Measurements from ENCODE around the gene R3HDM4.

Gene R3HDM4

GRCh38 chr19:872266-872951, 40.6 kb downstream of the R3HDM4 start:
- no peak for DNase-seq

- DNase-seq: no peak
Measured at GRCh38 chr19:871446-872265, 41.4 kb downstream of the R3HDM4 start.

GRCh38 chr19:870963-871401, 42.0 kb downstream of the R3HDM4 start:
- peak in 3 of 14 donors; percentile 4 to 21 (median 12) for DNase-seq

DNA sequence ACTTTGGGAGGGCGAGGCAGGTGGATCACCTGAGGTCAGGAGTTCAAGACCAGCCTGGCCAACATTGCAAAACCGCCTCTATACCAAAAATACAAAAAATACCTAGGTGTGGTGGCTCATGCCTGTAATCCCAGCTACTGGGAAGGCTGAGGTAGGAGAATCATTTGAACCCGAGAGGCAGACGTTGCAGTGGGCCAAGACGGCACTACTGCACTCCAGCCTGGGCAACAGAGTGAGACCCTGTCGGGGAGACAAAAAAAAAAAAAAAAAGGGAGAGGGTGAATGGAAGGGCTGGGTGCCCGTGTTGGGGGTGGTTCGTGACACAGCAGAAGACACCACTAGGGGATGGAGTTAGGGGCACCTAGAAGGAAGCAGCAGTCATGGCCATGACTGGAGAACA, 42.7 kb downstream of the R3HDM4 start:
- DNase-seq: no peak

GRCh38 chr19:869245-870177, 43.5 kb downstream of the R3HDM4 start:
- DNase-seq: no peak

- no peak for DNase-seq
Measured at GRCh38 chr19:868458-869244, 44.4 kb downstream of the R3HDM4 start.

DNA sequence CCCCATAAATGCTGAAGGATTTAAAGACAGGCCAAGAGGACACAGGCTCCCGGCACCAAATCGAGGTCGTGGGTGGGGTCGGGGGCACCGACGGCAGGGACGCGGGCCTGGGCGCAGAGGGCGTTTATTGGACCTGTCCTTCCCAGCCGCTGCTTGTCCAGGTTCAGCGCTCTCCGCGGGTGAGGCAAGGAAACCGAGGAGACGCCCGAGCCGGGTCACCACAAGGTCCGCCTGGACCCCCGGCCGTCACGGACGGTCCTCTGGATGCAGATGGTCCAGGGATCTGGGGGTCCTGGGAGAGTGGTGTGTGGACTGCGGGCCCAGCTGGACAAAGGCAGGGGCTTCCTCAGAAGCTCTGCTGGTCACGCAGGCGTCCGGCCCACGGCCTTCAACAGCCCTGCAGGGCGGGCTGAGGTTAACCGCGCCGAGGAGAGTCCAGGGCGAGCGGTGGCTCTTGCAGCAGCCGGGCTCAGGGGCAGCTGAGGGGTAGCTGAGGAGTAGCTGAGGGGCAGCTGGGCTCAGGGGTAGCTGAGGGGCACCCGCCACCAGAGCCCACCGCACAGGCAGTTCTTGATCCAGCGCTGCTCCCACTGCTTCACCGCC, 45.1 kb downstream of the R3HDM4 start:
- no peak for DNase-seq

- no peak for DNase-seq
Measured at GRCh38 chr19:867301-867793, 45.7 kb downstream of the R3HDM4 start.

DNA sequence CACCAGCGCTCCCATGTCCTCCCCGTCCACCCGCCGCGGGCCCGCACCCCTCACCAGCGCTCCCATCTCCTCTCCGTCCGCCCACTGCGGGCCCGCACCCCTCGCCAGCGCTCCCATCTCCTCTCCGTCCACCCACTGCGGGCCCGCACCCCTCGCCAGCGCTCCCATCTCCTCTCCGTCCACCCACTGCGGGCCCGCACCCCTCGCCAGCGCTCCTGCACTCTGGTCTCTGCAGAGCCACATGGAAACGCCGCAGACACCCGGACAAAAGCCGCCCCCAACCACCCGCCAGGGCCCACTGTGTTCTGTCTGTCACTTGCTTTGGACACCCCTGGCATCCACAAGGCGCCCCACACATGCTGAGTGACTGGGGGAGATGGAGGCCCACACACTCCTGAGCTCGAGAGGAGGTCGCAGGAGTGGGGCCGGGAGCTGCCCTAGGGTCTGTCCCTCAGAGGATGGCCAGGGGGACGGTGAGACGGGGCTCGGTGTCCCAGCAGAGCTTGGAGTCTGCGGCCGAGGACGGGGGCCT, 46.2 kb downstream of the R3HDM4 start:
- no peak for DNase-seq

DNA sequence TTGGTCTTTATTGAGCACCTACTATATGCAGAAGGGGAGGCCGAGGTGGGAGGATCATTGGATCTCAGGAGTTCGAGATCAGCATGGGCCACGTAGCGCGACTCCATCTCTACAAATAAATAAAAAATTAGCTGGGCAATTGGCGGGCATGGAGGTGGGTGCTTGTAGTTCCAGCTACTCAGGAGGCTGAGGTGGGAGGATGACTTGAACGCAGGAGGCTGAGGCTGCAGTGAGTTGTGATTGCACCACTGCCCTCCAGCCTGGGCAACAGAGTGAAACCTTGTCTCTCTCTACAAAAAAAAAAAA, 49.8 kb downstream of the R3HDM4 start:
- no peak for DNase-seq

GRCh38 chr19:862581-863314, 50.3 kb downstream of the R3HDM4 start:
- peak in 2 of 14 donors; percentile 12 to 17 for DNase-seq

DNA sequence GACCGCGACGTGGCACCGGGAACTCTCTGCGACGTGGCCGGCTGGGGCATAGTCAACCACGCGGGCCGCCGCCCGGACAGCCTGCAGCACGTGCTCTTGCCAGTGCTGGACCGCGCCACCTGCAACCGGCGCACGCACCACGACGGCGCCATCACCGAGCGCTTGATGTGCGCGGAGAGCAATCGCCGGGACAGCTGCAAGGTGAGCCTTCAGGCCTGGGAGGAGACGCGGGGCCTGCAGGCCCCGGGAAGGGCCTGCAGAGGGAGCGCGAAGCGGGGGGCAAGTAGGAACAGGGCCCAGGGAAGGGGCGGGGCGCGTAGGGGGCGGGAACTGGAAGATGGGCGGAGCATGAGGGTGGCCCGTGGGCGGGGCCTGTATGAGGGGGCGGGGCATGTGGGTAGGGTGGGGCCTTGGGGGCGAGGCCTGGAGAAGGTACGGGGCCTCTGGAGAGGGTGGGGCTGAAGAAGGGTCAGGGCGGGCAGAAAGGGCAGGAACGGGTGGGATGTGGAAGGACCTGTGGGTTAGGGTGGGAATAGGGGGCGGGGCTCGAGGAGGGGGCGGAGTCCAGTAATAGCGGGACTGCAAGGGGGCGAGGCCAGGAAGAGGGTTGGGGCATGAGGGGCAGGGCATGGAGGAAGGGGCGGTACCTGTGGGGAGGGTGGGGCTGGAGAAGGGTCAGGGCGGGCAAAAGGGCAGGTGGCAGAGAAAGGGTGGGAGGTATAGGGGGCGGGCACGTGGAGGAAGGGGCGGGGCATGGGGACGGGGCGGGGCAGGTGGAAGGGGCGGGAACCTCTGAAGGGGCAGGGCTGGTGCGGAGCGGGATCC, 51.1 kb downstream of the R3HDM4 start:
- peak in 1 of 14 donors; percentile 13 for DNase-seq

DNA sequence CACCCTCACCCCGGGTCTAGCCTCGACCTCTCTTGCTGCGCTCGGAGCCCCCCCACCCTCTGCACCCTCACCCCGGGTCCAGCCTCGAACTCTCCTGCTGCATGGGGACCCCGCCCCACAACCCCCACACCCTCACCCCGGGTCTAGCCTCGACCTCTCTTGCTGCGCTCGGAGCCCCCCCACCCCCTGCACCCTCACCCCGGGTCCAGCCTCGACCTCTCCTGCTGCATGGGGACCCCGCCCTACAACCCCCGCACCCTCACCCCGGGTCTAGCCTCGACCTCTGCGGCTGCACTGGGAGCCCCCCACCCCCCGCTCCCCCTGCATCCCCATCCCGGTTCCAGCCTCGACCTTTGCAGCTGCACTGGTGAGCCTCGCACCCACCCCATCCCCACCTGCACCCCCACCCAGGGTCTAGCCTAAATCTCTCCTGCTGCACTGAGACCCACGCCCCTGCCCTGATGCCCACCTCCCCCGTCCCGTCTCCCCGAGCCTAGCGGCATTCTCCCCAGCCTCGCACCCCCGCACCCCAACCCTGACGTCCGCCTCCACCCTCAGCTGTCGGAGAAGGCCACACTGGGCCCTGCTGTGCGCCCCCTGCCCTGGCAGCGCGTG, 51.8 kb downstream of the R3HDM4 start:
- DNase-seq: no peak

DNA sequence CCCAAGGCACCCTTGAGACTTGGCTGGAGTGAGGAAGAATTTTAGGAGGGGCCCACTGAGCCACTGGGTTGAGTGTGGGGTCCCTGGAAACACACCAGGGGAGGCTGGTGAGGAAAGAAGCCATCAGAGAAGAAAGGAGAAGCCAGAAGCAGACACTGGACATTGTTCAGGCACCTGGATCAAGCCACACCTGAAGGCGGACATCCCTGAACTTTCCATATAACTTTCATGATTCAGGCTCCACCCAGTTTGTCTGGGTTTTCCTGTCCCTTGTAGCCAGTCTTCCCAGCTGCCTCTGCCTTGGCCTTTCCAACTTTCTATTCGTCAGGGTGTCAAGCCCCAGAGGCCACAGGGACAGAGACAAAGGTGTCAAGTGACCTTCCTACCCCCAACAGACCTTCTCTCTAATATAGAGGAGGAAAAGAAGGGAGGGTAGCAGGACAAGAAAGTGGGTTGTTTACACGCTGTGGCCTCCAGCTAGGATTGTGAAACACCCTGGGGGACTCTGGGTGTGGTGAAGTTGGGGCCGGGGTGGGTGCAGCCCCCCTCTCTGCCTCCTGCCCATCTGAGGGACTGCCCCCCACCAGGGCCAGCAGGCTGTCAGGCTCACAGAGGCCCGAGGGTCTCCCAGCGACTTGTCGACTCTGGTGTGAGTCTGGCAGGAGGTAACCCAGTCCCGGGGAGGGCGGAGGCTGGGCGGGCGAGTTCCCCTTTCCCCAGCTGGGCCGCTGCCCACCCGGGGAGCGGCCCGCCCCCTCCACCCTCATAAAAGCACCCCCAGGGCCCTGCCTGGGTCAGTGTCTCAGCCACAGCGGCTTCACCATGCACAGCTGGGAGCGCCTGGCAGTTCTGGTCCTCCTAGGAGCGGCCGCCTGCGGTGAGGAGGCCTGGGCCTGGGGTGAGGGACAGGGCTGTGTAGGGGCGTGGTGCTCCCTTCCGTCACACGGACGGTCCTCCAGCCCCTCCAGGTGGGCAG, 53.9 kb downstream of the R3HDM4 start, which contains the start of gene CFD:
CFD (plus strand) TSS at position 797 of the 976 bp plus-strand sequence; CDS start at position 823, 26 bp downstream.
- DNase-seq: peak in 6 of 14 donors; percentile 8 to 39 (median 22)

- no peak for DNase-seq
Measured at GRCh38 chr19:858284-858683, 54.7 kb downstream of the R3HDM4 start.

DNA sequence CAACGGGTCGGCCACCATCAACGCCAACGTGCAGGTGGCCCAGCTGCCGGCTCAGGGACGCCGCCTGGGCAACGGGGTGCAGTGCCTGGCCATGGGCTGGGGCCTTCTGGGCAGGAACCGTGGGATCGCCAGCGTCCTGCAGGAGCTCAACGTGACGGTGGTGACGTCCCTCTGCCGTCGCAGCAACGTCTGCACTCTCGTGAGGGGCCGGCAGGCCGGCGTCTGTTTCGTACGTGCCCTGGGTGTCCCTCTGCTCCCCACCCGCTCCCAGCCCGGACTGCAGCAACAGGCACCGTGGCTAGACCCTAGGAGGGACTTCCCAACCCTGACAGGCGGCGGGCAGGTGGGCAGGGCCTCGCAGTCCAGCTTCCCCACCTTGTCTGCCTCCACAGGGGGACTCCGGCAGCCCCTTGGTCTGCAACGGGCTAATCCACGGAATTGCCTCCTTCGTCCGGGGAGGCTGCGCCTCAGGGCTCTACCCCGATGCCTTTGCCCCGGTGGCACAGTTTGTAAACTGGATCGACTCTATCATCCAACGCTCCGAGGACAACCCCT, 57.4 kb downstream of the R3HDM4 start:
- DNase-seq: no peak

GRCh38 chr19:855142-855541, 57.9 kb downstream of the R3HDM4 start:
- no peak for DNase-seq

All from C1 segment of cervical spinal cord (tissue), 14 donors.